PC-9 (cell line): ENCODE measurements around the gene SLC28A2.

Experiments
- CTCF ChIP-seq: fragments of 200-600 bp; sonication (generic); conservative IDR thresholded peaks from 2 replicates; pipeline ENCODE4 v1.6.1; 2017; ENCODE audit warnings: mixed run types, antibody characterized with exemption, mild to moderate bottlenecking, moderate library complexity
- EZH2 ChIP-seq: fragments of 200-600 bp; sonication (generic); IDR thresholded peaks from 2 replicates; pipeline ENCODE4 v1.8.0; 2017; ENCODE audit warnings: antibody characterized with exemption, low read depth

GRCh38 chr15:45319472-45320214 is 67.6 kb downstream of the SLC28A2 start:
- no peak for TF ChIP-seq CTCF
- no peak for TF ChIP-seq EZH2
